IMR-90 (cell line): ENCODE data around the gene ZNF335. TPM values are rescaled to one million over a fixed set of nuclear protein-coding genes. Genes with fewer than 3 reads are reported as not detected.

Source experiments
- ATAC-seq: fragments of 200-7000 bp; cut with Tn5 transposase; 2 replicates; pipeline ENCODE4 v1.9.1; 2020; ENCODE audit warnings: low read depth, mild to moderate bottlenecking, moderate library complexity
- BruUV-seq: library from RNA; stranded (reverse); fragments of 400-500 nt; replicated peaks from 2 replicates; lab custom pipeline; 2021; lab: Mats Ljungman, UMichigan
- CTCF ChIA-PET: fragments of 300-600 bp; formaldehyde crosslinking; extraction: SDS; loops from one replicate; lab custom pipeline; 2021; ENCODE audit warnings: antibody characterized with exemption; lab: Yijun Ruan, JAX
- POLR2A ChIA-PET: fragments of 300-600 bp; sonication (Branson Sonifier 250); formaldehyde crosslinking; loops from one replicate; lab custom pipeline; 2022; ENCODE audit warnings: antibody characterized with exemption; ENCODE audit not compliant: unreplicated experiment; lab: Charles Lee
- DNase-seq: peaks from one replicate; pipeline ENCODE4 v3.0.0; 2013
- H2AFZ ChIP-seq: replicated peaks from 2 replicates; pipeline ENCODE3; 2013; ENCODE audit warnings: low read length, mild to moderate bottlenecking; ENCODE audit not compliant: poor library complexity
- H2AK5ac ChIP-seq: 2 replicates; pipeline ENCODE4 v1.6.1; 2013; ENCODE audit warnings: low read depth, low read length, inconsistent platforms
- H2AK9ac ChIP-seq: replicated peaks from 2 replicates; pipeline ENCODE3; 2013; ENCODE audit warnings: mild to moderate bottlenecking, low read depth, low read length, moderate library complexity; ENCODE audit not compliant: poor library complexity
- H2BK120ac ChIP-seq: 2 replicates; pipeline ENCODE4 v1.6.1; 2013; ENCODE audit warnings: low read depth, low read length, inconsistent platforms
- H2BK15ac ChIP-seq: 3 replicates; pipeline ENCODE4 v1.6.1; 2013; ENCODE audit warnings: low read depth, low read length, inconsistent platforms
- H2BK20ac ChIP-seq: 2 replicates; pipeline ENCODE4 v1.6.1; 2013; ENCODE audit warnings: low read depth, mild to moderate bottlenecking, inconsistent platforms, low read length, moderate library complexity
- H2BK5ac ChIP-seq: 2 replicates; pipeline ENCODE4 v1.6.1; 2013; ENCODE audit warnings: mild to moderate bottlenecking, low read depth, low read length, inconsistent platforms; ENCODE audit not compliant: poor library complexity, severe bottlenecking
- H3K14ac ChIP-seq: replicated peaks from 2 replicates; pipeline ENCODE4 v1.6.1; 2013; ENCODE audit warnings: low read depth, low read length, inconsistent platforms
- H3K18ac ChIP-seq: 2 replicates; pipeline ENCODE4 v1.6.1; 2013; ENCODE audit warnings: low read depth, low read length, control low read depth
- H3K23ac ChIP-seq: 2 replicates; pipeline ENCODE4 v1.6.1; 2013; ENCODE audit warnings: low read depth, low read length, inconsistent platforms
- H3K27ac ChIP-seq: 2 replicates; pipeline ENCODE4 v1.5.1; 2013; ENCODE audit warnings: mild to moderate bottlenecking, control low read depth, low read length; ENCODE audit not compliant: insufficient read depth
- H3K27me3 ChIP-seq: 2 replicates; pipeline ENCODE4 v1.6.1; 2013; ENCODE audit warnings: low read length; ENCODE audit not compliant: control insufficient read depth, insufficient read depth
- H3K36me3 ChIP-seq: 2 replicates; pipeline ENCODE4 v1.6.1; 2013; ENCODE audit warnings: low read length, mixed read lengths; ENCODE audit not compliant: control insufficient read depth, insufficient read depth
- H3K4ac ChIP-seq: 2 replicates; pipeline ENCODE4 v1.6.1; 2013; ENCODE audit warnings: low read depth, low read length, inconsistent platforms
- H3K4me1 ChIP-seq: 2 replicates; pipeline ENCODE4 v1.6.1; 2013; ENCODE audit warnings: low read length, mixed read lengths; ENCODE audit not compliant: control insufficient read depth, insufficient read depth
- H3K4me2 ChIP-seq: 2 replicates; pipeline ENCODE4 v1.6.1; 2013; ENCODE audit warnings: low read depth, mild to moderate bottlenecking, control low read depth, low read length, moderate library complexity
- H3K4me3 ChIP-seq: 2 replicates; pipeline ENCODE4 v1.5.1; 2013; ENCODE audit warnings: low read depth, mild to moderate bottlenecking, control low read depth, low read length, moderate library complexity; ENCODE audit not compliant: insufficient read depth
- H3K56ac ChIP-seq: 2 replicates; pipeline ENCODE4 v1.6.1; 2013; ENCODE audit warnings: low read length, inconsistent platforms; ENCODE audit not compliant: insufficient read depth; ENCODE audit errors: extremely low read depth
- H3K79me1 ChIP-seq, 2 experiments: 2 replicates each; pipeline ENCODE4 v1.6.1; 2013; ENCODE audit warnings: low read length in 2 of 2, inconsistent platforms in 1 of 2, low read depth in 1 of 2
- H3K9ac ChIP-seq: 2 replicates; pipeline ENCODE4 v1.6.1; 2013; ENCODE audit warnings: low read depth, low read length, control low read depth
- H3K9me1 ChIP-seq: 2 replicates; pipeline ENCODE4 v1.6.1; 2013; ENCODE audit warnings: low read length, inconsistent platforms; ENCODE audit not compliant: insufficient read depth
- H3K9me3 ChIP-seq: 2 replicates; pipeline ENCODE4 v1.6.1; 2013; ENCODE audit warnings: low read length; ENCODE audit not compliant: control insufficient read depth, insufficient read depth
- H4K20me1 ChIP-seq: 2 replicates; pipeline ENCODE4 v1.6.1; 2013; ENCODE audit warnings: low read length, inconsistent platforms; ENCODE audit not compliant: insufficient read depth
- H4K5ac ChIP-seq: 2 replicates; pipeline ENCODE4 v1.6.1; 2013; ENCODE audit warnings: mild to moderate bottlenecking, low read depth, low read length, control low read depth
- H4K8ac ChIP-seq, 2 experiments: 2 replicates each; pipeline ENCODE4 v1.6.1; 2013; ENCODE audit warnings: low read depth in 2 of 2, low read length in 2 of 2, control low read depth in 1 of 2, inconsistent platforms in 1 of 2
- H4K91ac ChIP-seq: 2 replicates; pipeline ENCODE4 v1.6.1; 2013; ENCODE audit warnings: low read depth, low read length, inconsistent platforms; ENCODE audit not compliant: insufficient read depth
- BHLHE40 ChIP-seq: fragments of 150-350 bp; IDR thresholded peaks from 2 replicates; pipeline ENCODE4 v1.6.1; 2016; ENCODE audit warnings: mild to moderate bottlenecking, low read depth, low read length
- CEBPB ChIP-seq: IDR thresholded peaks from 2 replicates; pipeline ENCODE4 v1.6.1; 2012; ENCODE audit warnings: low read depth, low read length, improper control_type of control experiment
- CHD1 ChIP-seq: IDR thresholded peaks from 2 replicates; pipeline ENCODE4 v1.6.1; 2012; ENCODE audit warnings: low read depth, low read length, improper control_type of control experiment
- FOS ChIP-seq: fragments of 150-350 bp; IDR thresholded peaks from 2 replicates; pipeline ENCODE4 v1.6.1; 2016; ENCODE audit warnings: low read depth, low read length
- MAFK ChIP-seq: IDR thresholded peaks from 2 replicates; pipeline ENCODE4 v1.6.1; 2012; ENCODE audit warnings: low read depth, low read length, improper control_type of control experiment
- MAZ ChIP-seq: IDR thresholded peaks from 2 replicates; pipeline ENCODE4 v1.6.1; 2012; ENCODE audit warnings: low read depth, mild to moderate bottlenecking, low read length, improper control_type of control experiment, moderate library complexity, borderline replicate concordance
- NFE2L2 ChIP-seq: fragments of 150-350 bp; IDR thresholded peaks from 2 replicates; pipeline ENCODE4 v1.6.1; 2016; ENCODE audit warnings: low read depth, mild to moderate bottlenecking, low read length
- RAD21 ChIP-seq: IDR thresholded peaks from 2 replicates; pipeline ENCODE4 v1.6.1; 2012; ENCODE audit warnings: low read length, improper control_type of control experiment
- SMC3 ChIP-seq: fragments of 150-350 bp; IDR thresholded peaks from 2 replicates; pipeline ENCODE4 v1.6.1; 2016; ENCODE audit warnings: low read depth, mild to moderate bottlenecking, antibody characterized with exemption, low read length, moderate library complexity
- WGBS, 2 experiments: methylation state at CpG; one replicate each; pipeline versions ENCODE4 v1.1.5 to v1.1.7; 2013; ENCODE audit warnings: missing lambda C conversion rate in 2 of 2; ENCODE audit not compliant: insufficient read length in 1 of 2; ENCODE audit errors: extremely low coverage in 2 of 2; 5-methylcytosine and 5-hydroxymethylcytosine counted together
- dilution Hi-C: fragments of 300-500 bp; cut with HindIII; formaldehyde crosslinking; loops from one replicate; pipeline ENCODE4 v1.14.3; 2018; ENCODE audit warnings: low sequenced_read_pairs; ENCODE audit not compliant: unreplicated experiment
- in situ Hi-C: fragments of 300-500 bp; cut with MboI; formaldehyde crosslinking; loops from 3 replicates; pipeline ENCODE4 v1.14.3; 2019; ENCODE audit warnings: low sequenced_read_pairs, inconsistent platforms, mixed read lengths
- intact Hi-C: fragments of 100-400 bp; cut with micrococcal nuclease; formaldehyde crosslinking; loops from 2 replicates; pipeline ENCODE4 v1.10.0; 2022
- polyA plus RNA-seq, 3 experiments: library from polyadenylated mRNA; depleted of rRNA; stranded (reverse); fragments of >200 nt; gene quantifications; 2 replicates each; pipeline ENCODE4 v1.2.3, GENCODE V29; 2012; ENCODE audit warnings: low replicate concordance in 1 of 3
- total RNA-seq: library from RNA; depleted of rRNA; stranded (reverse); fragments of >200 nt; gene quantifications from 2 replicates; pipeline ENCODE4 v1.2.3, GENCODE V29; 2012
- TF ChIP-seq, protein P1 (sequence below): conservative IDR thresholded peaks from 2 replicates; pipeline ENCODE4 v1.5.1; 2012; ENCODE audit warnings: mild to moderate bottlenecking, low read depth, low read length, improper control_type of control experiment
- TF ChIP-seq, protein P2 (sequence below): fragments of 150-350 bp; IDR thresholded peaks from 2 replicates; pipeline ENCODE4 v1.6.1; 2017; ENCODE audit warnings: mild to moderate bottlenecking, antibody characterized with exemption, low read length, low read depth
- TF ChIP-seq, protein P3 (sequence below): fragments of 150-350 bp; IDR thresholded peaks from 2 replicates; pipeline ENCODE4 v1.6.1; 2016; ENCODE audit warnings: low read depth, mild to moderate bottlenecking, low read length, moderate library complexity, borderline replicate concordance

The ZNF335 gene
- total and polyA plus RNA-seq, 2 of the 4 experiments (the other 2 are of a cell fraction) = 11.8 to 17.8 TPM

DNA sequence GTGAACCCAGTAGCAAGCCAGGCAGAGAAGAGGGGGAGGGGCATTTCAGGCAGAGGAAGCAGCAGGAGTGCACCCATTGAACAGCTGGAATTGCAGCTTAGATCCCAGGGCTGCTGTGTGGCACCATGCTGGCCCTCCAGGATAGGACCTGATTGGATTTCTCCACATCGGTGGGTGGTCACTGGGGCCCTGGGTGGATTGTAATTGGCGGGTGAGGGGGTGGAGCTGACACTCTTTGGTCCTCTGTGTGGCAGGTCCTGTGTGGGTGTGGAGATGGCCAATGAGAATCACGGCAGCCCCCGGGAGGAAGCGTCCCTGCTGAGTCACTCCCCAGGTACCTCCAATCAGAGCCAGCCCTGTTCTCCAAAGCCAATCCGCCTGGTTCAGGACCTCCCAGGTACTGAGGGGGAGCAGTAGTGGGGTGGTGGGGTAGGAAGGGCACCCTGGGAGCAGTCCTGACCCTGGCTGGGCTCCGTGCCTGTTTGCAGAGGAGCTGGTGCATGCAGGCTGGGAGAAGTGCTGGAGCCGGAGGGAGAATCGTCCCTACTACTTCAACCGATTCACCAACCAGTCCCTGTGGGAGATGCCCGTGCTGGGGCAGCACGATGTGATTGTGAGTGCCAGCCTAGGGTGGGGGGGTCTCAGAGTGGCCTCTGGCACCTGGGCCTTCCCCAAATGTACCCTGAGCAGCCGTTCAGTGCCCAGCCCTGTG, 33.1 kb downstream of the ZNF335 start:
- Histone ChIP-seq H2BK15ac (no peak overlapping the region), H2AK9ac (peak overlapping the region; percentile 75), H2AK5ac (no peak overlapping the region), H3K4ac (no peak overlapping the region), H3K27me3 (no peaks in the 10 kb centered on the region), H3K4me2 (no peak overlapping the region), H2BK5ac (no peak overlapping the region), H3K4me3 (no peak overlapping the region), H3K79me1 (peaks cover 21 to 42% of the 10 kb centered on the region in 2 experiments), H3K9me1 (no peaks in the 10 kb centered on the region), H2AFZ (no peak overlapping the region), H3K14ac (no peak overlapping the region), H3K27ac (no peak overlapping the region), H4K8ac (no peak overlapping the region), H3K23ac (no peak overlapping the region), H3K9me3 (no peaks in the 10 kb centered on the region), H2BK120ac (no peak overlapping the region), H3K56ac (no peak overlapping the region), H4K5ac (no peak overlapping the region), H2BK20ac (no peak overlapping the region), H4K91ac (no peak overlapping the region), H4K20me1 (peaks cover 5% of the 10 kb centered on the region; the same call in 1 of the 2 replicates), H3K36me3 (peaks cover 49% of the 10 kb centered on the region), H3K9ac (no peak overlapping the region), H3K18ac (no peak overlapping the region), H3K4me1 (peaks cover 3% of the 10 kb centered on the region; the same call in 1 of the 2 replicates)
- dilution Hi-C loops (no loop called here), in situ Hi-C loops (no loop called here), intact Hi-C loops (loop anchor here (10.0 kb wide), 1 partner anchor 104 kb away; the partner anchor contains the start of gene SNX21)
- BruUV-seq = no TSS peak
- ChIA-PET POLR2A (no interaction called here), CTCF (no interaction called here)
- WGBS, 2 experiments = 100% methylated on average over 2 of the region's 13 CpGs; no CpG with 5 or more reads in 1 of the 2 experiments
- DNase-seq (no peak), ATAC-seq (no peak)
- TF ChIP-seq MAZ (no peak), SMC3 (no peak), CHD1 (no peak), BHLHE40 (no peak), NFE2L2 (no peak), FOS (no peak), RAD21 (no peak), CEBPB (no peak), MAFK (no peak)
- TF ChIP-seq, protein P1, sequence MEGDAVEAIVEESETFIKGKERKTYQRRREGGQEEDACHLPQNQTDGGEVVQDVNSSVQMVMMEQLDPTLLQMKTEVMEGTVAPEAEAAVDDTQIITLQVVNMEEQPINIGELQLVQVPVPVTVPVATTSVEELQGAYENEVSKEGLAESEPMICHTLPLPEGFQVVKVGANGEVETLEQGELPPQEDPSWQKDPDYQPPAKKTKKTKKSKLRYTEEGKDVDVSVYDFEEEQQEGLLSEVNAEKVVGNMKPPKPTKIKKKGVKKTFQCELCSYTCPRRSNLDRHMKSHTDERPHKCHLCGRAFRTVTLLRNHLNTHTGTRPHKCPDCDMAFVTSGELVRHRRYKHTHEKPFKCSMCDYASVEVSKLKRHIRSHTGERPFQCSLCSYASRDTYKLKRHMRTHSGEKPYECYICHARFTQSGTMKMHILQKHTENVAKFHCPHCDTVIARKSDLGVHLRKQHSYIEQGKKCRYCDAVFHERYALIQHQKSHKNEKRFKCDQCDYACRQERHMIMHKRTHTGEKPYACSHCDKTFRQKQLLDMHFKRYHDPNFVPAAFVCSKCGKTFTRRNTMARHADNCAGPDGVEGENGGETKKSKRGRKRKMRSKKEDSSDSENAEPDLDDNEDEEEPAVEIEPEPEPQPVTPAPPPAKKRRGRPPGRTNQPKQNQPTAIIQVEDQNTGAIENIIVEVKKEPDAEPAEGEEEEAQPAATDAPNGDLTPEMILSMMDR = no peak
- TF ChIP-seq, protein P2, sequence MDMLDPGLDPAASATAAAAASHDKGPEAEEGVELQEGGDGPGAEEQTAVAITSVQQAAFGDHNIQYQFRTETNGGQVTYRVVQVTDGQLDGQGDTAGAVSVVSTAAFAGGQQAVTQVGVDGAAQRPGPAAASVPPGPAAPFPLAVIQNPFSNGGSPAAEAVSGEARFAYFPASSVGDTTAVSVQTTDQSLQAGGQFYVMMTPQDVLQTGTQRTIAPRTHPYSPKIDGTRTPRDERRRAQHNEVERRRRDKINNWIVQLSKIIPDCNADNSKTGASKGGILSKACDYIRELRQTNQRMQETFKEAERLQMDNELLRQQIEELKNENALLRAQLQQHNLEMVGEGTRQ = no peak
- TF ChIP-seq, protein P3, sequence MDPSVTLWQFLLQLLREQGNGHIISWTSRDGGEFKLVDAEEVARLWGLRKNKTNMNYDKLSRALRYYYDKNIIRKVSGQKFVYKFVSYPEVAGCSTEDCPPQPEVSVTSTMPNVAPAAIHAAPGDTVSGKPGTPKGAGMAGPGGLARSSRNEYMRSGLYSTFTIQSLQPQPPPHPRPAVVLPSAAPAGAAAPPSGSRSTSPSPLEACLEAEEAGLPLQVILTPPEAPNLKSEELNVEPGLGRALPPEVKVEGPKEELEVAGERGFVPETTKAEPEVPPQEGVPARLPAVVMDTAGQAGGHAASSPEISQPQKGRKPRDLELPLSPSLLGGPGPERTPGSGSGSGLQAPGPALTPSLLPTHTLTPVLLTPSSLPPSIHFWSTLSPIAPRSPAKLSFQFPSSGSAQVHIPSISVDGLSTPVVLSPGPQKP = no peak
